Measurements from ENCODE around the gene ZNF205. TPM values are rescaled to one million over a fixed set of nuclear protein-coding genes. Genes with fewer than 3 reads are reported as not detected.

ZNF205 gene
- total RNA-seq, 1 experiment from 2014 or later: 19.0 TPM

- TF ChIP-seq EZH2phosphoT487 (IDR thresholded peaks at IDR 0.05; ENCODE audit: borderline replicate concordance, low read length): no peak
- TF ChIP-seq EZH2 (IDR thresholded peaks at IDR 0.05; ENCODE audit: low read length, unreplicated experiment): no peak
- TF ChIP-seq CTCF (conservative IDR thresholded peaks at IDR 0.05; ENCODE audit: low read depth, low read length): peak; percentile 59
- H3K9me2 ChIP-seq (replicated peaks; ENCODE audit: low read length): no peaks in the 10 kb centered on the region
- H3K4me1 ChIP-seq (ENCODE audit: insufficient read depth, low read length): peaks cover 9% of the 10 kb centered on the region; the same call in 1 of the 2 replicates
- H3K4me2 ChIP-seq (ENCODE audit: low read length): peak overlapping the region; percentile 95
- no peaks in the 10 kb centered on the region for H3K36me3 ChIP-seq (ENCODE audit: low read depth, low read length)
- H3K9me3 ChIP-seq (ENCODE audit: low read length): no peaks in the 10 kb centered on the region
- no peaks in the 10 kb centered on the region for H3K79me2 ChIP-seq (ENCODE audit: low read length)
- peak overlapping the region; percentile 85 for H3K4me3 ChIP-seq (ENCODE audit: low read length)
- no peaks in the 10 kb centered on the region for H3F3A ChIP-seq (ENCODE audit: low read length, unreplicated experiment)
- peak; percentile 44 for DNase-seq
- no peaks in the 10 kb centered on the region for H4K20me1 ChIP-seq (ENCODE audit: low read length)
- H3K27ac ChIP-seq (ENCODE audit: low read length): peak overlapping the region; percentile 71
- peak; percentile 16 for ATAC-seq
- BruUV-seq (replicated peaks): TSS peak; percentile 15
- CTCF ChIA-PET: interaction anchor here (0.6 kb wide), 1 partner anchor 1504 kb away, joined by 3 read pairs; no protein-coding TSS in a partner anchor
- H2AFZ ChIP-seq (ENCODE audit: low read length): peak overlapping the region; percentile 93
- POLR2A ChIA-PET (ENCODE audit: unreplicated experiment): interaction anchor here (0.6 to 1.1 kb wide), 2 partner anchors 15 to 117 kb away, joined by 3 to 12 read pairs; partner anchors contain the start of gene ZNF213
- intact Hi-C loops (cut with micrococcal nuclease): loop anchor here (1.0 kb wide), 1 partner anchor 14 kb away; the partner anchor contains the start of gene ZNF213
- H3K9ac ChIP-seq (ENCODE audit: low read length): peak overlapping the region; percentile 89
- H3K27me3 ChIP-seq (ENCODE audit: low read length): no peaks in the 10 kb centered on the region
Measured at GRCh38 chr16:3149630-3150345, 37.4 kb downstream of the ZNF205 start.

- no peaks in the 10 kb centered on the region for H3K9me2 ChIP-seq (replicated peaks; ENCODE audit: low read length)
- H3F3A ChIP-seq (ENCODE audit: low read length, unreplicated experiment): no peaks in the 10 kb centered on the region
- no peaks in the 10 kb centered on the region for H3K27me3 ChIP-seq (ENCODE audit: low read length)
- H3K4me3 ChIP-seq (ENCODE audit: low read length): peak overlapping the region; percentile 85
- DNase-seq: peak; percentile 99
- H3K36me3 ChIP-seq (ENCODE audit: low read depth, low read length): no peaks in the 10 kb centered on the region
- H3K27ac ChIP-seq (ENCODE audit: low read length): peak overlapping the region; percentile 71
- H3K4me1 ChIP-seq (ENCODE audit: insufficient read depth, low read length): peaks cover 9% of the 10 kb centered on the region; the same call in 1 of the 2 replicates
- intact Hi-C loops (cut with micrococcal nuclease): no loop called here
- no peaks in the 10 kb centered on the region for H3K79me2 ChIP-seq (ENCODE audit: low read length)
- ATAC-seq: peak; percentile 75
- H3K4me2 ChIP-seq (ENCODE audit: low read length): peak overlapping the region; percentile 95
- POLR2A ChIA-PET (ENCODE audit: unreplicated experiment): interaction anchor here (0.6 to 1.1 kb wide), 2 partner anchors 16 to 116 kb away, joined by 3 to 12 read pairs; partner anchors contain the start of gene ZNF213
- CTCF ChIA-PET: interaction anchor here (0.6 kb wide), 2 partner anchors 122 to 1503 kb away, joined by 3 read pairs; no protein-coding TSS in a partner anchor
- no peaks in the 10 kb centered on the region for H3K9me3 ChIP-seq (ENCODE audit: low read length)
- no peaks in the 10 kb centered on the region for H4K20me1 ChIP-seq (ENCODE audit: low read length)
- TF ChIP-seq CTCF (conservative IDR thresholded peaks at IDR 0.05; ENCODE audit: low read depth, low read length) (no peak), EZH2phosphoT487 (IDR thresholded peaks at IDR 0.05; ENCODE audit: borderline replicate concordance, low read length) (no peak), EZH2 (IDR thresholded peaks at IDR 0.05; ENCODE audit: low read length, unreplicated experiment) (no peak)
- peak overlapping the region; percentile 89 for H3K9ac ChIP-seq (ENCODE audit: low read length)
- peak overlapping the region; percentile 93 for H2AFZ ChIP-seq (ENCODE audit: low read length)
- BruUV-seq (replicated peaks): TSS peak; percentile 93
Measured at GRCh38 chr16:3150346-3151218, 38.2 kb downstream of the ZNF205 start.
